HEK293 (cell line): ENCODE results near the gene PDP2.

ENCODE experiments used
- CTCF ChIA-PET: fragments of 350-600 bp; formaldehyde crosslinking; extraction: SDS; loops from one replicate; lab custom pipeline; 2021; ENCODE audit warnings: antibody characterized with exemption; lab: Yijun Ruan, JAX
- POLR2A ChIA-PET: fragments of 300-600 bp; formaldehyde crosslinking; extraction: SDS; loops from one replicate; lab custom pipeline; 2020; ENCODE audit warnings: antibody characterized with exemption, inconsistent platforms; lab: Yijun Ruan, JAX
- H3K27ac ChIP-seq: fragments of 200-500 bp; sonication (Bioruptor generic); 2 replicates; pipeline ENCODE4 v1.5.1; 2014; ENCODE audit warnings: low read depth, low read length, control low read depth, inconsistent platforms; ENCODE audit errors: extremely low read depth
- H3K36me3 ChIP-seq, 2 experiments: fragments of 200-500 bp in 1 of 2; sonication (Bioruptor generic) in 1 of 2; 1 replicate in 1 of 2; 2 replicates in 1 of 2; pipeline ENCODE4 v1.5.1; 2014 to 2017; ENCODE audit warnings: inconsistent platforms in 2 of 2, low read length in 2 of 2; ENCODE audit not compliant: control insufficient read depth in 2 of 2, insufficient read depth in 1 of 2
- H3K4me1 ChIP-seq: fragments of 200-500 bp; sonication (Bioruptor generic); 2 replicates; pipeline ENCODE4 v1.5.1; 2014; ENCODE audit warnings: mild to moderate bottlenecking, low read length, inconsistent platforms; ENCODE audit not compliant: control insufficient read depth, insufficient read depth
- H3K4me3 ChIP-seq: 2 replicates; pipeline ENCODE4 v1.5.1; 2011; ENCODE audit warnings: low read depth, mild to moderate bottlenecking, control low read depth, low read length, moderate library complexity
- H3K9me3 ChIP-seq: fragments of 200-500 bp; sonication (Bioruptor generic); 2 replicates; pipeline ENCODE4 v1.5.1; 2014; ENCODE audit warnings: low read depth, low read length, inconsistent platforms; ENCODE audit not compliant: control insufficient read depth, insufficient read depth
- CTCF ChIP-seq: fragments of 450-650 bp; formaldehyde crosslinking; IDR thresholded peaks from 2 replicates; pipeline ENCODE4 v1.5.1; 2016; ENCODE audit warnings: missing biosample characterization, missing genetic modification characterization
- IKZF3 ChIP-seq: fragments of 450-650 bp; IDR thresholded peaks from 2 replicates; pipeline ENCODE4 v1.5.0; 2018; ENCODE audit warnings: missing biosample characterization, mild to moderate bottlenecking, missing genetic modification characterization, moderate library complexity
- KLF8 ChIP-seq: fragments of 450-650 bp; formaldehyde crosslinking; IDR thresholded peaks from 2 replicates; pipeline ENCODE4 v1.5.1; 2016; ENCODE audit warnings: missing biosample characterization, missing genetic modification characterization
- KLF9 ChIP-seq: fragments of 450-650 bp; formaldehyde crosslinking; IDR thresholded peaks from 2 replicates; pipeline ENCODE4 v1.5.1; 2016; ENCODE audit warnings: missing biosample characterization, missing genetic modification characterization, low read depth
- MYNN ChIP-seq: fragments of 450-650 bp; formaldehyde crosslinking; IDR thresholded peaks from 2 replicates; pipeline ENCODE4 v1.5.1; 2016; ENCODE audit warnings: missing biosample characterization, missing genetic modification characterization, borderline replicate concordance
- PRDM1 ChIP-seq: fragments of 450-650 bp; formaldehyde crosslinking; IDR thresholded peaks from 2 replicates; pipeline ENCODE4; 2016; ENCODE audit warnings: missing biosample characterization, missing genetic modification characterization
- SP3 ChIP-seq: fragments of 450-650 bp; formaldehyde crosslinking; IDR thresholded peaks from 2 replicates; pipeline ENCODE4 v1.5.1; 2016; ENCODE audit warnings: missing biosample characterization, missing genetic modification characterization
- TSHZ1 ChIP-seq: fragments of 450-650 bp; formaldehyde crosslinking; IDR thresholded peaks from 2 replicates; pipeline ENCODE4 v1.5.1; 2016; ENCODE audit warnings: missing biosample characterization, missing genetic modification characterization, borderline replicate concordance
- ZBTB20 ChIP-seq: fragments of 450-650 bp; formaldehyde crosslinking; IDR thresholded peaks from 2 replicates; pipeline ENCODE4 v1.5.1; 2016; ENCODE audit warnings: missing biosample characterization, missing genetic modification characterization
- ZBTB26 ChIP-seq: fragments of 450-650 bp; formaldehyde crosslinking; optimal IDR thresholded peaks from 2 replicates; pipeline ENCODE3; 2016; ENCODE audit warnings: missing biosample characterization, mild to moderate bottlenecking, missing genetic modification characterization
- ZBTB44 ChIP-seq: fragments of 450-650 bp; IDR thresholded peaks from 2 replicates; pipeline ENCODE4 v1.5.1; 2018; ENCODE audit warnings: missing biosample characterization, mild to moderate bottlenecking, missing genetic modification characterization
- ZBTB48 ChIP-seq: fragments of 450-650 bp; formaldehyde crosslinking; IDR thresholded peaks from 2 replicates; pipeline ENCODE4 v1.5.1; 2016; ENCODE audit warnings: missing biosample characterization, missing genetic modification characterization
- ZIC2 ChIP-seq: fragments of 450-650 bp; formaldehyde crosslinking; IDR thresholded peaks from 2 replicates; pipeline ENCODE4 v1.5.1; 2016; ENCODE audit warnings: missing biosample characterization, missing genetic modification characterization
- ZNF18 ChIP-seq: fragments of 450-650 bp; formaldehyde crosslinking; IDR thresholded peaks from 2 replicates; pipeline ENCODE4 v1.5.1; 2016; ENCODE audit warnings: missing biosample characterization, missing genetic modification characterization
- ZNF2 ChIP-seq: fragments of 450-650 bp; formaldehyde crosslinking; IDR thresholded peaks from 2 replicates; pipeline ENCODE4 v1.5.1; 2016; ENCODE audit warnings: missing biosample characterization, missing genetic modification characterization
- ZNF341 ChIP-seq: fragments of 450-650 bp; formaldehyde crosslinking; IDR thresholded peaks from 2 replicates; pipeline ENCODE4; 2016; ENCODE audit warnings: low read depth, missing biosample characterization, missing genetic modification characterization
- ZNF362 ChIP-seq: fragments of 450-650 bp; formaldehyde crosslinking; IDR thresholded peaks from 2 replicates; pipeline ENCODE4 v1.5.1; 2016; ENCODE audit warnings: missing biosample characterization, missing genetic modification characterization
- ZNF394 ChIP-seq: fragments of 450-650 bp; formaldehyde crosslinking; IDR thresholded peaks from 2 replicates; pipeline ENCODE4 v1.5.1; 2016; ENCODE audit warnings: missing biosample characterization, missing genetic modification characterization, mild to moderate bottlenecking, moderate library complexity, borderline replicate concordance
- ZNF423 ChIP-seq: fragments of 450-650 bp; formaldehyde crosslinking; IDR thresholded peaks from 2 replicates; pipeline ENCODE4 v1.5.1; 2016; ENCODE audit warnings: missing biosample characterization, missing genetic modification characterization
- ZNF571 ChIP-seq: fragments of 450-650 bp; formaldehyde crosslinking; IDR thresholded peaks from 2 replicates; pipeline ENCODE4 v1.5.0; 2017; ENCODE audit warnings: missing biosample characterization, missing genetic modification characterization
- ZNF654 ChIP-seq: fragments of 450-650 bp; formaldehyde crosslinking; IDR thresholded peaks from 2 replicates; pipeline ENCODE4 v1.5.1; 2016; ENCODE audit warnings: low read depth, missing biosample characterization, missing genetic modification characterization
- ZNF768 ChIP-seq: fragments of 450-650 bp; formaldehyde crosslinking; IDR thresholded peaks from 2 replicates; pipeline ENCODE4 v1.5.1; 2018; ENCODE audit warnings: missing biosample characterization, mild to moderate bottlenecking, missing genetic modification characterization
- ZNF776 ChIP-seq: fragments of 450-650 bp; formaldehyde crosslinking; IDR thresholded peaks from 2 replicates; pipeline ENCODE4 v1.5.0; 2017; ENCODE audit warnings: missing biosample characterization, missing genetic modification characterization, borderline replicate concordance
- ZNF777 ChIP-seq: fragments of 450-650 bp; formaldehyde crosslinking; IDR thresholded peaks from 2 replicates; pipeline ENCODE4 v1.5.1; 2017; ENCODE audit warnings: missing biosample characterization, missing genetic modification characterization, borderline replicate concordance
- ZNF843 ChIP-seq: fragments of 450-650 bp; formaldehyde crosslinking; IDR thresholded peaks from 2 replicates; pipeline ENCODE4 v1.5.1; 2016; ENCODE audit warnings: missing biosample characterization, missing genetic modification characterization
- ZXDB ChIP-seq: fragments of 450-650 bp; formaldehyde crosslinking; IDR thresholded peaks from 2 replicates; pipeline ENCODE4 v1.5.1; 2016; ENCODE audit warnings: missing biosample characterization, missing genetic modification characterization

PDP2 gene

GRCh38 chr16:66872943-66873684 is 7.2 kb upstream of the PDP2 start:
- CTCF ChIA-PET = interaction anchor here (0.6 to 7.5 kb wide), 25 partner anchors 8 to 508 kb away, joined by 3 to 74 read pairs (median 4); partner anchors contain the start of gene NAE1
- H3K9me3 ChIP-seq = no peaks in the 10 kb centered on the region
- POLR2A ChIA-PET = interaction anchor here (0.6 to 1.2 kb wide), 7 partner anchors 43 to 322 kb away, joined by 3 to 13 read pairs (median 3); partner anchors contain the start of genes CMTM4 and NAE1
- H3K27ac ChIP-seq = no peak overlapping the region; the same call in 1 of the 2 replicates
- no peaks in the 10 kb centered on the region for H3K4me1 ChIP-seq
- H3K4me3 ChIP-seq = peak overlapping the region; percentile 5; the same call in 1 of the 2 replicates
- no peaks in the 10 kb centered on the region for H3K36me3 ChIP-seq
- TF ChIP-seq ZNF777 (tag by site-specific recombination) (no peak), ZNF768 (tag by site-specific recombination) (peak; percentile 97), ZBTB44 (peak; percentile 57; the same call in 1 of the 2 replicates), KLF8 (tag by site-specific recombination) (no peak), ZNF776 (no peak), ZNF2 (tag by site-specific recombination) (peak; percentile 87; the same call in 1 of the 2 replicates), ZNF654 (peak; percentile 27; the same call in 1 of the 2 replicates), MYNN (tag by site-specific recombination) (no peak), IKZF3 (tag by site-specific recombination) (peak; percentile 66; the same call in 1 of the 2 replicates), ZNF18 (tag by site-specific recombination) (no peak), CTCF (tag by site-specific recombination) (peak; percentile 98), ZNF362 (no peak), SP3 (tag by site-specific recombination) (peak; percentile 55), ZNF571 (no peak), ZIC2 (tag by site-specific recombination) (peak; percentile 76), KLF9 (tag by site-specific recombination) (peak; percentile 93), PRDM1 (tag by site-specific recombination) (0 out of 2 replicates have a peak, but pooled peaks have one; percentile 10), ZXDB (tag by site-specific recombination) (peak; percentile 59; the same call in 1 of the 2 replicates), ZBTB26 (tag by site-specific recombination) (peak; percentile 81), ZNF341 (tag by site-specific recombination) (peak; percentile 60), ZNF394 (tag by site-specific recombination) (peak; percentile 91), TSHZ1 (no peak), ZBTB48 (0 out of 2 replicates have a peak, but pooled peaks have one; percentile 40), ZNF423 (tag by site-specific recombination) (peak; percentile 73; the same call in 1 of the 2 replicates), ZNF843 (tag by site-specific recombination) (peak; percentile 43; the same call in 1 of the 2 replicates), ZBTB20 (tag by site-specific recombination) (peak; percentile 40; the same call in 1 of the 2 replicates)
